ENCODE data around the gene FAM184A. TPM values are rescaled to one million over a fixed set of nuclear protein-coding genes. Genes with fewer than 3 reads are reported as not detected.

FAM184A gene, protein sequence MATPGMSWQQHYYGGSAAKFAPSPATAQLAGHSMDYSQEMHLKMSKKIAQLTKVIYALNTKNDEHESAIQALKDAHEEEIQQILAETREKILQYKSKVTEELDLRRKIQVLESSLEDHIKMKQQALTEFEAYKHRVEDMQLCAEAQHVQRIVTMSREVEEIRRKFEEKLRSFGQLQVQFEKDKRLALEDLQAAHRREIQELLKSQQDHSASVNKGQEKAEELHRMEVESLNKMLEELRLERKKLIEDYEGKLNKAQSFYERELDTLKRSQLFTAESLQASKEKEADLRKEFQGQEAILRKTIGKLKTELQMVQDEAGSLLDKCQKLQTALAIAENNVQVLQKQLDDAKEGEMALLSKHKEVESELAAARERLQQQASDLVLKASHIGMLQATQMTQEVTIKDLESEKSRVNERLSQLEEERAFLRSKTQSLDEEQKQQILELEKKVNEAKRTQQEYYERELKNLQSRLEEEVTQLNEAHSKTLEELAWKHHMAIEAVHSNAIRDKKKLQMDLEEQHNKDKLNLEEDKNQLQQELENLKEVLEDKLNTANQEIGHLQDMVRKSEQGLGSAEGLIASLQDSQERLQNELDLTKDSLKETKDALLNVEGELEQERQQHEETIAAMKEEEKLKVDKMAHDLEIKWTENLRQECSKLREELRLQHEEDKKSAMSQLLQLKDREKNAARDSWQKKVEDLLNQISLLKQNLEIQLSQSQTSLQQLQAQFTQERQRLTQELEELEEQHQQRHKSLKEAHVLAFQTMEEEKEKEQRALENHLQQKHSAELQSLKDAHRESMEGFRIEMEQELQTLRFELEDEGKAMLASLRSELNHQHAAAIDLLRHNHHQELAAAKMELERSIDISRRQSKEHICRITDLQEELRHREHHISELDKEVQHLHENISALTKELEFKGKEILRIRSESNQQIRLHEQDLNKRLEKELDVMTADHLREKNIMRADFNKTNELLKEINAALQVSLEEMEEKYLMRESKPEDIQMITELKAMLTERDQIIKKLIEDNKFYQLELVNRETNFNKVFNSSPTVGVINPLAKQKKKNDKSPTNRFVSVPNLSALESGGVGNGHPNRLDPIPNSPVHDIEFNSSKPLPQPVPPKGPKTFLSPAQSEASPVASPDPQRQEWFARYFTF
- 0.01 to 0.20 TPM (median 0.14 TPM) in 3 replicates for polyA plus RNA-seq
- 0.07 TPM for polyA plus RNA-seq (2011; ENCODE audit: low read depth)
- polyA plus RNA-seq (2011; cell fraction: cytosol; rRNA removed), result 0.13 and 0.19 TPM in 2 replicates
- 0.35 and 0.36 TPM in 2 replicates for polyA plus RNA-seq (2011; cell fraction: nucleus; rRNA removed)
- polyA plus RNA-seq (2012; ENCODE audit: low replicate concordance), result 0.17 TPM in 1 of 2 replicates, not detected in the other
- polyA minus RNA-seq, result 0.36 TPM in 1 of 3 replicates, not detected in the others
- not detected for polyA minus RNA-seq (2011; cell fraction: cytosol; rRNA and poly(A)+ RNA removed)
- 0.39 and 0.42 TPM in 2 replicates for polyA minus RNA-seq (2011; cell fraction: nucleus; rRNA and poly(A)+ RNA removed)

DNA sequence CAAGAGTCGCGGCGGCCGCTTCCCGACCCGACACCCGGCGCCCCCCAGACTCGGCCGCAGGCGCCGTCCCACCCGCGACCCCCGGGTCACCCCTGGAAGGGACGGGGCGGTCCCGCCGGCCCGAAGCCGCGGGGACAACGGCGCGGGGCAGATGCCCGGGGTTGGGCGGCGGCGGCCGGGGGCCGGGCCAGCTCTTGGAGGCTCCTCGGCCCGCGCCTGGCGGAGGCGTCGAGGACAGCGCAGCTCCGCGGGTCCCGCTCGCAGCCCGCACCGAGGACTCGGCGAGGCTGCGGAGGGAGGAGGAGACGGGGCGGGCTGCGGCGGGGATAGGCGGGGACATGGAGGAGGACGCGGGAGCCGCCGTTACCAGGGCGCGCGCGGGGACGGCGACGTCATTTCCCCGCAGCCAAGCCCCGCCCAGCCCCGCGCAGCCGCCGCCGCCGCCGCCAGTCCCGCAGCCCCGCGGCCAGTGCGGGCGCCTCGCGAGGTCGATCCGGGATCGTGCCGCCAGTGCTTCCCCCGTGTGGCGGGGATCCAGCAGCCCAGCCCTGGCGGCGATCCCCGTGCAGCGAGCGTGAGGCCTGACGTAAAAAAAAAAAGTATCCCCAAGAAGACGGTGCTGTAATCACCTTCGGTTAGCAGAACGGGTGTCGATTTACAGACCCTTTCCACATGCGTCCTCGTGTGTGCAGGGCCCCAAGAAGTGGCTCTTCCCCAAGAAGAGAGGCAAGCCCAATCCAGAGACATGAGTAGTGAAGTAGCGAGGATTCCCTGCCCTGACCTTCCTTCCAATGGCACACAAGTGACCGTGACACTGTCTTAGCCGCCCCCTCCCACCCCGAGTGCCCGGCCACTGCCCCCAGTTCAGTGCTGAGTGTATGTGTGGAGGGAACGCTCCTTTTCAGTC is at the start of gene FAM184A:
TSS of gene FAM184A (minus strand) at position 289 of the 907 bp plus-strand sequence. CDS start 365 bp downstream, outside the sequence.
- dilution Hi-C loops (cut with MboI; ENCODE audit: extremely low pct_ligation_motif_present, low sequenced_read_pairs), result no loop called here
- Histone ChIP-seq H3K27me3 (ENCODE audit: control insufficient read depth, extremely low read depth, insufficient read depth, low read length) (peaks cover 10% of the 10 kb centered on the region), H3K36me3 (ENCODE audit: control insufficient read depth in 2 of 2, extremely low read depth in 1 of 2, insufficient read depth in 2 of 2, low read length in 2 of 2) (no peaks in the 10 kb centered on the region), H3K9ac (ENCODE audit: control insufficient read depth, extremely low read depth, insufficient read depth, low read length) (peak within 1 kb of the TSS; percentile 29), H4K20me1 (ENCODE audit: control insufficient read depth, extremely low read depth, insufficient read depth, low read length) (no peaks in the 10 kb centered on the region), H3K79me2 (ENCODE audit: control insufficient read depth, insufficient read depth, low read length) (no peaks in the 10 kb centered on the region), H3K4me2 (ENCODE audit: control insufficient read depth, extremely low read depth, insufficient read depth, low read depth, low read length) (peak within 1 kb of the TSS; percentile 92), H3K4me1 (ENCODE audit: control insufficient read depth, extremely low read depth, insufficient read depth, low read length) (peaks cover 4% of the 10 kb centered on the region), H3K27ac (ENCODE audit: control insufficient read depth, insufficient read depth, low read length) (no peak within 1 kb of the TSS), H2AFZ (ENCODE audit: control insufficient read depth, low read length) (peak within 1 kb of the TSS; percentile 95), H3K9me3 (ENCODE audit: control insufficient read depth, low read depth, low read length) (peaks cover 2% of the 10 kb centered on the region), H3K9me1 (ENCODE audit: control insufficient read depth, extremely low read depth, insufficient read depth, low read length) (no peaks in the 10 kb centered on the region), H3K4me3 (ENCODE audit: control insufficient read depth in 2 of 3, extremely low read depth in 1 of 3, insufficient read depth in 2 of 3, low read depth in 1 of 3, low read length in 3 of 3) (peak within 1 kb of the TSS; percentile 45 to 84 (median 66))
- TF ChIP-seq, protein P1, sequence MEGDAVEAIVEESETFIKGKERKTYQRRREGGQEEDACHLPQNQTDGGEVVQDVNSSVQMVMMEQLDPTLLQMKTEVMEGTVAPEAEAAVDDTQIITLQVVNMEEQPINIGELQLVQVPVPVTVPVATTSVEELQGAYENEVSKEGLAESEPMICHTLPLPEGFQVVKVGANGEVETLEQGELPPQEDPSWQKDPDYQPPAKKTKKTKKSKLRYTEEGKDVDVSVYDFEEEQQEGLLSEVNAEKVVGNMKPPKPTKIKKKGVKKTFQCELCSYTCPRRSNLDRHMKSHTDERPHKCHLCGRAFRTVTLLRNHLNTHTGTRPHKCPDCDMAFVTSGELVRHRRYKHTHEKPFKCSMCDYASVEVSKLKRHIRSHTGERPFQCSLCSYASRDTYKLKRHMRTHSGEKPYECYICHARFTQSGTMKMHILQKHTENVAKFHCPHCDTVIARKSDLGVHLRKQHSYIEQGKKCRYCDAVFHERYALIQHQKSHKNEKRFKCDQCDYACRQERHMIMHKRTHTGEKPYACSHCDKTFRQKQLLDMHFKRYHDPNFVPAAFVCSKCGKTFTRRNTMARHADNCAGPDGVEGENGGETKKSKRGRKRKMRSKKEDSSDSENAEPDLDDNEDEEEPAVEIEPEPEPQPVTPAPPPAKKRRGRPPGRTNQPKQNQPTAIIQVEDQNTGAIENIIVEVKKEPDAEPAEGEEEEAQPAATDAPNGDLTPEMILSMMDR (optimal IDR thresholded peaks at IDR 0.05 in 1 of 3, IDR thresholded peaks at IDR 0.05 in 1 of 3, conservative IDR thresholded peaks at IDR 0.05 in 1 of 3; ENCODE audit: extremely low read depth in 1 of 3, insufficient read depth in 2 of 3, low read length in 3 of 3), result peak in 2 of 3 experiments; percentile 30 to 31
- no peak for TF ChIP-seq EZH2 (IDR thresholded peaks at IDR 0.05; ENCODE audit: low read length)
- no peak for DNase-seq (ENCODE audit: low read depth, low spot score)
- no peak for FAIRE-seq

Measured in keratinocyte (primary cell).